HepG2 (cell line): ENCODE data around the gene MPI. TPM values are rescaled to one million over a fixed set of nuclear protein-coding genes. Genes with fewer than 3 reads are reported as not detected.

ENCODE experiments used
- ATF4 ChIP-seq, 2 experiments: fragments of 450-650 bp in 1 of 2; sonication (generic) in 1 of 2; formaldehyde crosslinking; IDR thresholded peaks; 2 replicates each; pipeline versions ENCODE4 v1.5.0 to v1.8.0; 2020 to 2022; ENCODE audit warnings: mild to moderate bottlenecking in 1 of 2, missing genetic modification reagents in 1 of 2
- ATF5 ChIP-seq: sonication (generic); formaldehyde crosslinking; IDR thresholded peaks from 2 replicates; pipeline ENCODE4 v1.4.0; 2020; ENCODE audit warnings: mild to moderate bottlenecking, low read depth, missing genetic modification reagents
- CERS6 ChIP-seq: sonication (generic); formaldehyde crosslinking; IDR thresholded peaks from 2 replicates; pipeline ENCODE4 v1.5.0; 2020; ENCODE audit warnings: missing genetic modification reagents
- CHD4 ChIP-seq: fragments of 200-600 bp; sonication (generic); IDR thresholded peaks from 2 replicates; pipeline ENCODE4 v1.7.0; 2017; ENCODE audit warnings: mild to moderate bottlenecking, low read length, borderline replicate concordance
- HDAC1 ChIP-seq: sonication (generic); formaldehyde crosslinking; IDR thresholded peaks from 2 replicates; pipeline ENCODE4 v1.5.1; 2020; ENCODE audit warnings: mild to moderate bottlenecking, missing genetic modification reagents
- MAZ ChIP-seq, 2 experiments: sonication (generic) in 1 of 2; formaldehyde crosslinking in 1 of 2; IDR thresholded peaks; 2 replicates each; pipeline versions ENCODE4 v1.5.0 to v1.6.1; 2012 to 2020; ENCODE audit warnings: low read depth in 2 of 2, mild to moderate bottlenecking in 2 of 2, borderline replicate concordance in 1 of 2, improper control_type of control experiment in 1 of 2, low read length in 1 of 2, missing genetic modification reagents in 1 of 2, moderate library complexity in 1 of 2
- MYC ChIP-seq: sonication (generic); formaldehyde crosslinking; IDR thresholded peaks from 2 replicates; pipeline ENCODE4 v1.9.0; 2021; ENCODE audit warnings: missing genetic modification reagents, borderline replicate concordance
- PAXIP1 ChIP-seq: sonication (generic); formaldehyde crosslinking; conservative IDR thresholded peaks from 2 replicates; pipeline ENCODE4 v1.4.0; 2020; ENCODE audit warnings: mild to moderate bottlenecking, missing genetic modification reagents, moderate library complexity
- SNAPC2 ChIP-seq: sonication (generic); formaldehyde crosslinking; IDR thresholded peaks from 2 replicates; pipeline ENCODE4 v1.8.1; 2022; ENCODE audit warnings: mild to moderate bottlenecking, missing genetic modification reagents
- TFDP1 ChIP-seq: IDR thresholded peaks from 2 replicates; pipeline ENCODE4 v1.6.1; 2016; ENCODE audit warnings: missing compliant biosample characterization, missing genetic modification reagents, borderline replicate concordance
- ZBTB38 ChIP-seq: sonication (generic); formaldehyde crosslinking; IDR thresholded peaks from 2 replicates; pipeline ENCODE4 v1.5.1; 2020; ENCODE audit warnings: mild to moderate bottlenecking, missing genetic modification reagents
- ZMYM2 ChIP-seq: sonication (generic); formaldehyde crosslinking; IDR thresholded peaks from 2 replicates; pipeline ENCODE4 v1.8.0; 2022; ENCODE audit warnings: mild to moderate bottlenecking, missing genetic modification reagents
- ZNF17 ChIP-seq: sonication (generic); formaldehyde crosslinking; IDR thresholded peaks from 2 replicates; pipeline ENCODE4 v1.5.0; 2020; ENCODE audit warnings: mild to moderate bottlenecking, missing genetic modification reagents
- ZNF280B ChIP-seq: sonication (generic); formaldehyde crosslinking; IDR thresholded peaks from 2 replicates; pipeline ENCODE4 v1.5.0; 2020; ENCODE audit warnings: missing genetic modification reagents, mild to moderate bottlenecking, borderline replicate concordance
- ZNF3 ChIP-seq: IDR thresholded peaks from 2 replicates; pipeline ENCODE4 v1.7.0; 2017; ENCODE audit warnings: inconsistent platforms
- ZNF7 ChIP-seq: IDR thresholded peaks from 2 replicates; pipeline ENCODE4 v1.6.1; 2016; ENCODE audit warnings: missing biosample characterization, missing genetic modification reagents
- ZNF768 ChIP-seq: sonication (generic); formaldehyde crosslinking; IDR thresholded peaks from 2 replicates; pipeline ENCODE4 v1.4.0; 2020; ENCODE audit warnings: missing genetic modification reagents
- polyA plus RNA-seq, 8 experiments: library from polyadenylated mRNA; depleted of rRNA in 3 of 8; stranded (reverse) in 7 of 8; unstranded in 1 of 8; fragments of >200 nt; fragmentation: Illumina TruSeq in 4 of 8; extraction: Trizol in 4 of 8; gene quantifications; 2 replicates each; pipeline versions ENCODE4 v1.2.1 to v1.2.3, GENCODE V29; 2011 to 2016; ENCODE audit warnings: low read depth in 4 of 8, missing spikeins in 1 of 8, mixed read lengths in 1 of 8; ENCODE audit not compliant: insufficient read depth in 1 of 8
- total RNA-seq, 5 experiments: library from RNA; depleted of rRNA; stranded (reverse); fragments of >200 nt; fragmentation: Illumina TruSeq; extraction: Trizol; gene quantifications; 2 replicates each; pipeline ENCODE4 v1.2.3, GENCODE V29; 2016; ENCODE audit warnings: low read depth in 1 of 5

Gene MPI
- total and polyA plus RNA-seq, 2 of the 13 experiments (the other 11 are each of a cell fraction or from before 2014, with no cell fraction given), result 36.9 to 63.5 TPM

GRCh38 chr15:74889883-74890664 is at the start of gene MPI (continued):
- TF ChIP-seq ATF5 (CRISPR knock-in tag), result no peak
- TF ChIP-seq MAZ (IDR thresholded peaks at IDR 0.05; ENCODE audit: borderline replicate concordance, low read depth, low read length), result peak; percentile 46; the same call in 1 of the 2 replicates
- TF ChIP-seq MAZ (CRISPR knock-in tag; IDR thresholded peaks at IDR 0.05; ENCODE audit: low read depth), result peak; percentile 90
- TF ChIP-seq ZNF17, result no peak
- TF ChIP-seq MYC, result peak; percentile 94
- TF ChIP-seq ZNF7 (CRISPR knock-in tag), result no peak
- TF ChIP-seq ZNF768, result peak; percentile 48
- peak; percentile 48 for TF ChIP-seq PAXIP1 (CRISPR knock-in tag)
- TF ChIP-seq CERS6, result no peak; the same call in 1 of the 2 replicates
- TF ChIP-seq ZNF280B, result peak; percentile 54
- TF ChIP-seq HDAC1 (CRISPR knock-in tag), result peak; percentile 89
- peak in 1 of 2 experiments; percentile 50; a peak in 2 of 4 replicates for TF ChIP-seq ATF4 (CRISPR knock-in tag; IDR thresholded peaks at IDR 0.05)
- no peak for TF ChIP-seq CHD4
- TF ChIP-seq TFDP1 (CRISPR knock-in tag), result no peak
- TF ChIP-seq ZMYM2 (CRISPR knock-in tag), result no peak
- no peak for TF ChIP-seq ZNF3 (CRISPR knock-in tag)
- TF ChIP-seq ZBTB38, result peak; percentile 42; the same call in 1 of the 2 replicates
- TF ChIP-seq SNAPC2 (CRISPR knock-in tag), result no peak; the same call in 1 of the 2 replicates
